Activated naive CD8-positive, alpha-beta T cell treated with anti-CD3 and anti-CD28 coated beads, Interleukin-2, amount 50 U/mL, for 24 hours (primary cell): ENCODE data around the gene HKDC1.
"Not testable (repeated sequence)": the region's sequence is repeated elsewhere in the genome, so short reads cannot be mapped to it uniquely, and the experiment has no call there.

Source experiments
- ATAC-seq: fragments of 150-1000 bp; cut with Tn5 transposase; one replicate; pipeline ENCODE4 v1.10.0; 2021
- DNase-seq: peaks from one replicate; pipeline ENCODE4 v3.0.0; 2021
- H3K27ac Mint-ChIP-seq: one replicate; pipeline ENCODE4 v1.8.0; 2021; ENCODE audit warnings: mild to moderate bottlenecking, mixed read lengths
- H3K27me3 Mint-ChIP-seq: one replicate; pipeline ENCODE4 v1.8.0; 2021; ENCODE audit warnings: mixed read lengths
- H3K36me3 Mint-ChIP-seq: one replicate; pipeline ENCODE4 v1.8.0; 2021; ENCODE audit warnings: low read depth, mixed read lengths
- H3K4me1 Mint-ChIP-seq: one replicate; pipeline ENCODE4 v1.8.0; 2021; ENCODE audit warnings: mixed read lengths
- H3K4me3 Mint-ChIP-seq: one replicate; pipeline ENCODE4 v1.8.0; 2021; ENCODE audit warnings: mild to moderate bottlenecking, moderate library complexity, mixed read lengths
- H3K9me3 Mint-ChIP-seq: one replicate; pipeline ENCODE4 v1.8.0; 2021; ENCODE audit warnings: mixed read lengths

HKDC1 gene

DNA sequence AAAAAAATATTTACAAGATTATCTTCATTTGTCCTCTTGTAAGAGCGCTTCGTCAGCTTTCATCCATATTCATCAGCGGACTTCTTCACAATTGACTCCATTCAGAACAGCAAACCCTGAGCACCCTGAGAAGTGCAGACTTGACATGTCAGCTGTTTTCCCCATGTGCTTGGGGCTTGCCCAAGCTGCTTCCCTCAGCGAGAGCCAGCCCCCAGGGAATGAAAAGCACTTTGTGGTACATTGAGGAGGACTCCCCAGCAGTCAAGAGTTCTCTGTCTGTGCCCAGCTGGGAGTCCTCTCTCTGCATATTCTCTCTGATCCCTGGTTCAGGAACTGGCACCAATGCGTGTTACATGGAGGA, 22.7 kb downstream of the HKDC1 start:
- H3K4me1 Mint-ChIP-seq = peaks cover 2% of the 10 kb centered on the region

GRCh38 chr10:69243817-69244216, 23.7 kb downstream of the HKDC1 start:
- no peak for DNase-seq
- H3K4me1 Mint-ChIP-seq = peaks cover 2% of the 10 kb centered on the region
- H3K27me3 Mint-ChIP-seq = no peaks in the 10 kb centered on the region
- no peak overlapping the region for H3K27ac Mint-ChIP-seq
- no peak overlapping the region for H3K4me3 Mint-ChIP-seq
- H3K9me3 Mint-ChIP-seq = no peaks in the 10 kb centered on the region
- no peak for ATAC-seq
- no peaks in the 10 kb centered on the region for H3K36me3 Mint-ChIP-seq

More for the DNA sequence above, 22.7 kb downstream of the HKDC1 start:
- Mint-ChIP-seq H3K4me3 (no peak overlapping the region), H3K27ac (no peak overlapping the region), H3K27me3 (no peaks in the 10 kb centered on the region), H3K36me3 (no peaks in the 10 kb centered on the region), H3K9me3 (no peaks in the 10 kb centered on the region)
- ATAC-seq (no peak), DNase-seq (no peak)

- no peak for DNase-seq
- H3K9me3 Mint-ChIP-seq = no peaks in the 10 kb centered on the region
- no peaks in the 10 kb centered on the region for H3K36me3 Mint-ChIP-seq
- no peak overlapping the region for H3K27ac Mint-ChIP-seq
- H3K4me3 Mint-ChIP-seq = no peak overlapping the region
- no peaks in the 10 kb centered on the region for H3K27me3 Mint-ChIP-seq
- peaks cover 2% of the 10 kb centered on the region for H3K4me1 Mint-ChIP-seq
- no peak for ATAC-seq
Measured at GRCh38 chr10:69246036-69246435, 25.9 kb downstream of the HKDC1 start.

DNA sequence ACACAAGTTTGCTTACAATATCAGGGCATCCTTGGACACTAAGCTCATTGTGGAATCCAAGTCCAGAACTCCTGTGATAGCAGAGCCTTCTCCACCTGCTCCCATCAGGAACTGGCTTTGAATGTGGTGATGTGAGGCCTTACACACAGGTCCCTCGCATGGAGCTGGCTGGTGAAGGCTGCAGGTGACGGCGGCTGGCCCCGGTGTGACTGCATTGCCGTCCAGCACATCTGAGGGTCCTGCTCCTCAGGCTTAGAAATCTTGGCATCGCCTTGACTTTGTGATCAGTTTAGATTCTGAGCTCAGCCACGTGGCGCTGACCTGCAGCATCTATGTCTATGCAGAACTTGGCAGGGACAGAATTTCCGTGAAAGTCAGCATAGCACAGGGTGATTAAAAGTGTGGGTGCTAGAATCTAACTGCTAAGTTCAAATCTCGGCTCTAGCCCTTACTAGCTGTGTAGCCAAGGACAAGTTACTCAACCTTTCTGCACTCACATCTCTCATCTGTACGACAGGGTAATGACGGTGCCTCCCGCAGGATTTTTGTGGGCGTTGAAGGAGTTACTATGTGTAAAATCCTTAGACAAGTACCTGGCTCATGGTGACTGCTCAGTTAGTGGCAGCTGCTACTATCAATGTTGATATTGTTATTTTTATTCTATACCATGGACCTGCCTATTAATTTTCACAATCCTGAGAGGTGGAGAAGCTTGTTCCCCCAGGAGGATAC, 26.6 kb downstream of the HKDC1 start:
- DNase-seq (no peak), ATAC-seq (no peak)
- H3K27me3 Mint-ChIP-seq = no peaks in the 10 kb centered on the region
- no peaks in the 10 kb centered on the region for H3K9me3 Mint-ChIP-seq
- H3K36me3 Mint-ChIP-seq = no peaks in the 10 kb centered on the region
- no peak overlapping the region for H3K27ac Mint-ChIP-seq
- H3K4me3 Mint-ChIP-seq = no peak overlapping the region
- H3K4me1 Mint-ChIP-seq = peaks cover 2% of the 10 kb centered on the region

DNA sequence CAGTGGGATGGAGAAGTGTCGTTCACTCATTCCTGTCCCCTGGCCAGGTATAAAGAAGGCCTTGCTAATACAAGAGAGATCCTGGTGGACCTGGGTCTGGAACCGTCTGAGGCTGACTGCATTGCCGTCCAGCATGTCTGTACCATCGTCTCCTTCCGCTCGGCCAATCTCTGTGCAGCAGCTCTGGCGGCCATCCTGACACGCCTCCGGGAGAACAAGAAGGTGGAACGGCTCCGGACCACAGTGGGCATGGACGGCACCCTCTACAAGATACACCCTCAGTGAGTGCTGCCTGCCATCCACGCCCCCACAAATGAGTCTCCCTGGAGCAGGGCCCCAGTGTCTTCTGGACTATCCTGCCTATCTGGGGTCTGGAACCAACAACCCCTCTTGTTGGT, 27.2 kb downstream of the HKDC1 start:
- H3K27ac Mint-ChIP-seq = no peak overlapping the region
- H3K4me3 Mint-ChIP-seq = no peak overlapping the region
- no peaks in the 10 kb centered on the region for H3K36me3 Mint-ChIP-seq
- H3K4me1 Mint-ChIP-seq = peaks cover 2% of the 10 kb centered on the region
- no peak for DNase-seq
- ATAC-seq = no peak
- no peaks in the 10 kb centered on the region for H3K9me3 Mint-ChIP-seq
- no peaks in the 10 kb centered on the region for H3K27me3 Mint-ChIP-seq

GRCh38 chr10:69248117-69248730, 28.1 kb downstream of the HKDC1 start:
- Mint-ChIP-seq H3K9me3 (no peaks in the 10 kb centered on the region), H3K36me3 (no peaks in the 10 kb centered on the region), H3K4me3 (no peak overlapping the region), H3K4me1 (peaks cover 2% of the 10 kb centered on the region), H3K27ac (no peak overlapping the region), H3K27me3 (no peaks in the 10 kb centered on the region)
- ATAC-seq = no peak
- no peak for DNase-seq

- Mint-ChIP-seq H3K27ac (no peak overlapping the region), H3K27me3 (no peaks in the 10 kb centered on the region), H3K4me1 (peaks cover 2% of the 10 kb centered on the region)
Measured at GRCh38 chr10:69250041-69250440, 29.9 kb downstream of the HKDC1 start.

DNA sequence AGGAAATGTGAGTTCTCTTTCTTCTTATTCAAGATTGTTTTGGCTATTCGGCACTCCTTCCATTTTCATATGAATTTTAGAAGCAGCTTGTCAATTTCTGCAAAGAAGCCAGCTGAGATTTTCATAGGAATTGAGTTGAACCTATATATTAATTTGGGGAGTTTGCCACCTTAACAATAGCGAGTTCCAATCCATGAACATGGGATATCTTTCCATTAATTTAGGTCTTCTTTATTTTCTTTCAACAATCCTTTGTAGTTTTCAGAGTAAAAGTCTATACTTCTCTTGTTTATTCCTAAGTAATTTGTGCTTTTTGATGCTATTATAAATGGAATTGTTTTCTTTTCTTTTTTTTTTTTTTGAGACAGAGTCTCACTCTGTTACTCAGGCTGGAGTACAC, 31.3 kb downstream of the HKDC1 start:
- H3K4me3 Mint-ChIP-seq, H3K27me3 Mint-ChIP-seq, DNase-seq, H3K27ac Mint-ChIP-seq, H3K4me1 Mint-ChIP-seq, H3K36me3 Mint-ChIP-seq, H3K9me3 Mint-ChIP-seq, ATAC-seq: not testable (repeated sequence)

More at GRCh38 chr10:69250041-69250440, 29.9 kb downstream of the HKDC1 start:
- no peak overlapping the region for H3K4me3 Mint-ChIP-seq
- ATAC-seq (no peak), DNase-seq (no peak)
- no peaks in the 10 kb centered on the region for H3K36me3 Mint-ChIP-seq
- no peaks in the 10 kb centered on the region for H3K9me3 Mint-ChIP-seq

DNA sequence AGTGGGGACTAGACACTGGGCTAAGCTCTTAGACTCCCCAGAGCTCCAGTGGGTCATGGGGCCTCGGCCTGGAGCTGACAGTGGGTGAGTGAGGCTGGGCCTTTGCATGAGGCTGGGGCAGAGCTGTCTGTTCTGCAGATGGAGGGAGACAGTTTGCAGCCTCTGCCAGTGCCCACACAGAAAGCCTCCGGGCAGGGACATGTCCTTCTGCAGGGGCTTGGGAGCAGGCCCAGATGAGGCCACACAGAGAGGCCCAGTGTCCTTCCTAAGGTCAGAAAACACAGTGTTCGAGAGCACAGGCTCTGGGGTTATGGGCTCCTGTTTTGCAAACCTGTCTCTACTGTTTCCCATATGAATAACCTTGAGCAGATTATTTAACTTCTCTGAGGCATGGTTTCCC, 33.0 kb downstream of the HKDC1 start:
- no peak overlapping the region for H3K27ac Mint-ChIP-seq
- no peak for DNase-seq
- H3K36me3 Mint-ChIP-seq = no peaks in the 10 kb centered on the region
- H3K4me1 Mint-ChIP-seq = no peaks in the 10 kb centered on the region
- H3K9me3 Mint-ChIP-seq = no peaks in the 10 kb centered on the region
- no peaks in the 10 kb centered on the region for H3K27me3 Mint-ChIP-seq
- H3K4me3 Mint-ChIP-seq = no peak overlapping the region
- ATAC-seq = no peak

DNA sequence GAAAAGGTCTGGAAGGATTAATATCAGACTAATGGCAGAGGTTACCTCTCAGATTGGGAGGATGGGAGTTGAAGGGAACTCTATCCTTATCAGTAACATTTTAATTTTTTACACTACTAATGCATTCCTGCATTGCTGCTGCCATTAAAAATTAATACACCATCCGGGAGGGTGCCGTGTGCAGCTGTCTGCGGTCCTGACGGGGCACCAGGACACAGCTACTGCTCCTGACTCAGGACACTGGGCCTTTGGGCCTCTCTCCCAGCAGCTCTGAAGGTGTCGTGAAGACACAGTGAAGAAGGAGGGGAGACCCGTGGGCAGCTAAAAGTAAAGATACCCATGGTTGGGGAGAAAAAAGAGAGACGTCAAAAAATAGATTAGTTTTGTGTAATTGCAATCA, 34.7 kb downstream of the HKDC1 start:
- Mint-ChIP-seq H3K27ac (no peak overlapping the region), H3K9me3 (no peaks in the 10 kb centered on the region), H3K27me3 (no peaks in the 10 kb centered on the region), H3K4me1 (no peaks in the 10 kb centered on the region), H3K36me3 (no peaks in the 10 kb centered on the region), H3K4me3 (no peak overlapping the region)
- no peak for ATAC-seq
- DNase-seq = no peak

- no peaks in the 10 kb centered on the region for H3K27me3 Mint-ChIP-seq
- DNase-seq (no peak), ATAC-seq (no peak)
- peaks cover 7% of the 10 kb centered on the region for H3K4me1 Mint-ChIP-seq
- no peaks in the 10 kb centered on the region for H3K9me3 Mint-ChIP-seq
- H3K27ac Mint-ChIP-seq = no peak overlapping the region
- H3K4me3 Mint-ChIP-seq = no peak overlapping the region
- no peaks in the 10 kb centered on the region for H3K36me3 Mint-ChIP-seq
Measured at GRCh38 chr10:69259547-69260243, 39.6 kb downstream of the HKDC1 start.

- Mint-ChIP-seq H3K9me3 (no peaks in the 10 kb centered on the region), H3K27ac (no peak overlapping the region), H3K27me3 (no peaks in the 10 kb centered on the region), H3K4me1 (peaks cover 7% of the 10 kb centered on the region), H3K4me3 (no peak overlapping the region), H3K36me3 (no peaks in the 10 kb centered on the region)
- ATAC-seq (no peak), DNase-seq (no peak)
Measured at GRCh38 chr10:69261184-69261583, 41.1 kb downstream of the HKDC1 start.

- Mint-ChIP-seq H3K9me3 (no peaks in the 10 kb centered on the region), H3K4me3 (no peak overlapping the region), H3K36me3 (no peaks in the 10 kb centered on the region), H3K27me3 (no peaks in the 10 kb centered on the region), H3K27ac (no peak overlapping the region), H3K4me1 (peaks cover 7% of the 10 kb centered on the region)
- DNase-seq = no peak
- peak; percentile 48 for ATAC-seq
Measured at GRCh38 chr10:69262292-69262751, 42.2 kb downstream of the HKDC1 start.

DNA sequence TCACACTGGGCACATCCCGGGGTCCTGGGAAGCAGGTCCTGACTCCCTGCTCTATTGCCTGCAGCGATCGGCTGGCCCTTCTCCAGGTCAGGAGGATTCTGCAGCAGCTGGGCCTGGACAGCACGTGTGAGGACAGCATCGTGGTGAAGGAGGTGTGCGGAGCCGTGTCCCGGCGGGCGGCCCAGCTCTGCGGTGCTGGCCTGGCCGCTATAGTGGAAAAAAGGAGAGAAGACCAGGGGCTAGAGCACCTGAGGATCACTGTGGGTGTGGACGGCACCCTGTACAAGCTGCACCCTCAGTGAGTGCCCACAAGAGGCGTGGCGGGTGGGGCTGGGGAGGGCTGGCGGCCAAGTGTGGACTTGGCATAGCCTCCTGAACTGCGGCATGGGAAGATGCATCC, 45.4 kb downstream of the HKDC1 start:
- no peak for ATAC-seq
- no peak overlapping the region for H3K27ac Mint-ChIP-seq
- H3K27me3 Mint-ChIP-seq = no peaks in the 10 kb centered on the region
- H3K36me3 Mint-ChIP-seq = no peaks in the 10 kb centered on the region
- DNase-seq = no peak
- no peaks in the 10 kb centered on the region for H3K9me3 Mint-ChIP-seq
- H3K4me3 Mint-ChIP-seq = no peak overlapping the region
- H3K4me1 Mint-ChIP-seq = peaks cover 7% of the 10 kb centered on the region

DNA sequence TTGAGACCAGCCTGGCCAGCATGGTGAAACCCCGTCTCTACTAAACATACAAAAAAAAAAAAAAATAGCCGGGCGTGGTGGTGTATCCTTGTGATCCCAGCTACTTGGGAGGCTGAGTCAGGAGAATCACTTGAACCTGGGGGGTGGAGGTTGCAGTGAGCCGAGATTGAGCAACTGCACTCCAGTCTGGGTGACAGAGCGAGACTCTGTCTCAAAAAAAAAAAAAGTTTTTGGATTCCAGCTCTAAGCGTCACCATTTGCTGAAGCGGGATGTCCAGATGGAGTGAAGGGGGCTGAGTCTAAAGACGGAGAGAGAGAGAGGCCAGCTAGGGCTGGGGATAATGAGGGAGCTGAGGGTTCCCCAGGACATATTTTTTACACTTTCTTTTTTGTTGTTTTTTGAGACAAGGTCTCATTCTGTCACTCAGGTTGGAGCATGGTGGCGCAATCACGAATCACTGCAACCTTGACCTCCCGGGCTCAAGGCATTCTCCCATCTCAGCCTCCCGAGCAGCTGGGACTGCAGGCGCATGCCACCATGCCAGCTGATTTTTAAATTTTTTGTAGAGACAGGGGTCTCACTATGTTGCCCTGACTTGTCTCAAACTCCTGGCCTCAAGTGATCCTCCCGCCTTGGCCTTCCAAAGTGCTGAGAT, 48.8 kb downstream of the HKDC1 start:
- DNase-seq (no peak), ATAC-seq (no peak)
- H3K4me3 Mint-ChIP-seq = no peak overlapping the region
- no peak overlapping the region for H3K27ac Mint-ChIP-seq
- no peaks in the 10 kb centered on the region for H3K4me1 Mint-ChIP-seq
- H3K36me3 Mint-ChIP-seq = no peaks in the 10 kb centered on the region
- H3K27me3 Mint-ChIP-seq = no peaks in the 10 kb centered on the region
- H3K9me3 Mint-ChIP-seq = no peaks in the 10 kb centered on the region
